Astrocyte (in vitro differentiated cells and primary cell): ENCODE measurements around the gene CARD19. TPM values are rescaled to one million over a fixed set of nuclear protein-coding genes. Genes with fewer than 3 reads are reported as not detected.
A peak's percentile ranks its signal among the peaks of the same experiment; 100 is the strongest.

Source experiments
- DNase-seq: peaks from one replicate; pipeline ENCODE4 v3.0.0-alpha.2; 2010; ENCODE audit warnings: low read depth
- FAIRE-seq: peaks from 2 replicates; lab custom pipeline; 2011; peaks lifted over from hg19 to GRCh38; lab: Jason Lieb, UNC
- H2AFZ ChIP-seq: 2 replicates; pipeline ENCODE4 v1.6.0; 2012; ENCODE audit warnings: low read depth, low read length, inconsistent platforms
- H3K27ac ChIP-seq: 2 replicates; pipeline ENCODE4 v1.5.1; 2011; ENCODE audit warnings: low read depth, low read length, inconsistent platforms
- H3K27me3 ChIP-seq: 2 replicates; pipeline ENCODE4 v1.6.0; 2011; ENCODE audit warnings: low read length, inconsistent platforms; ENCODE audit not compliant: insufficient read depth
- H3K36me3 ChIP-seq: 2 replicates; pipeline ENCODE4 v1.5.1; 2011; ENCODE audit warnings: low read length, inconsistent platforms; ENCODE audit not compliant: insufficient read depth
- H3K4me1 ChIP-seq: 2 replicates; pipeline ENCODE4 v1.5.1; 2011; ENCODE audit warnings: low read length, inconsistent platforms; ENCODE audit not compliant: insufficient read depth
- H3K4me2 ChIP-seq: 2 replicates; pipeline ENCODE4 v1.6.0; 2012; ENCODE audit warnings: low read length, inconsistent platforms
- H3K4me3 ChIP-seq: 2 replicates; pipeline ENCODE4 v1.5.1; 2011; ENCODE audit warnings: low read depth, mild to moderate bottlenecking, low read length, inconsistent platforms; ENCODE audit not compliant: insufficient read depth
- H3K79me2 ChIP-seq: 2 replicates; pipeline ENCODE4 v1.6.0; 2012; ENCODE audit warnings: mild to moderate bottlenecking, low read length, inconsistent platforms; ENCODE audit not compliant: insufficient read depth
- H3K9ac ChIP-seq: 2 replicates; pipeline ENCODE4 v1.6.0; 2012; ENCODE audit warnings: mild to moderate bottlenecking, low read length, inconsistent platforms
- H3K9me3 ChIP-seq: 2 replicates; pipeline ENCODE4 v1.5.1; 2012; ENCODE audit warnings: low read depth, mild to moderate bottlenecking, low read length, inconsistent platforms; ENCODE audit not compliant: insufficient read depth
- H4K20me1 ChIP-seq: 2 replicates; pipeline ENCODE4 v1.6.0; 2012; ENCODE audit warnings: low read length, inconsistent platforms; ENCODE audit not compliant: insufficient read depth
- H3K27ac Mint-ChIP-seq: one replicate; pipeline ENCODE4 v1.8.0; 2021; ENCODE audit warnings: mild to moderate bottlenecking, mixed read lengths; ENCODE audit not compliant: unreplicated experiment
- H3K27me3 Mint-ChIP-seq: one replicate; pipeline ENCODE4 v1.8.0; 2021; ENCODE audit warnings: low read depth, mixed read lengths; ENCODE audit not compliant: unreplicated experiment
- H3K36me3 Mint-ChIP-seq: one replicate; pipeline ENCODE4 v1.8.0; 2021; ENCODE audit warnings: low read depth, mixed read lengths; ENCODE audit not compliant: unreplicated experiment
- H3K4me1 Mint-ChIP-seq: one replicate; pipeline ENCODE4 v1.8.0; 2021; ENCODE audit warnings: low read depth, mixed read lengths; ENCODE audit not compliant: unreplicated experiment
- H3K4me3 Mint-ChIP-seq: one replicate; pipeline ENCODE4 v1.8.0; 2021; ENCODE audit warnings: mild to moderate bottlenecking, moderate library complexity, mixed read lengths; ENCODE audit not compliant: unreplicated experiment
- H3K9me3 Mint-ChIP-seq: one replicate; pipeline ENCODE4 v1.8.0; 2021; ENCODE audit warnings: mild to moderate bottlenecking, mixed read lengths; ENCODE audit not compliant: unreplicated experiment
- CTCF ChIP-seq: IDR thresholded peaks from 2 replicates; pipeline ENCODE4 v1.5.1; 2011; ENCODE audit warnings: low read depth, mild to moderate bottlenecking, inconsistent platforms, low read length, moderate library complexity; ENCODE audit not compliant: insufficient read depth
- EZH2 ChIP-seq: IDR thresholded peaks from 2 replicates; pipeline ENCODE4 v1.6.1; 2012; ENCODE audit warnings: mild to moderate bottlenecking, low read length, inconsistent platforms; ENCODE audit not compliant: insufficient read depth
- total RNA-seq: library from RNA; stranded (reverse); gene quantifications from 2 replicates; pipeline ENCODE4 v1.2.1, GENCODE V29; 2021

CARD19 gene
- total RNA-seq, 1 donor from 2014 or later = 36.3 TPM

- no peaks in the 10 kb centered on the region for H3K4me1 Mint-ChIP-seq
Measured at GRCh38 chr9:93072383-93072795, 23.6 kb upstream of the CARD19 start.

GRCh38 chr9:93076101-93076791 is 19.8 kb upstream of the CARD19 start:
- H3K4me2 ChIP-seq = no peak overlapping the region
- no peaks in the 10 kb centered on the region for H3K79me2 ChIP-seq
- H4K20me1 ChIP-seq = no peaks in the 10 kb centered on the region
- H3K27me3 Mint-ChIP-seq = peaks cover 9% of the 10 kb centered on the region
- FAIRE-seq (no peak), DNase-seq (no peak)
- no peaks in the 10 kb centered on the region for H3K9me3 Mint-ChIP-seq
- H2AFZ ChIP-seq = no peak overlapping the region
- H3K4me3 Mint-ChIP-seq = no peak overlapping the region
- H3K4me3 ChIP-seq = no peak overlapping the region
- H3K4me1 ChIP-seq = peaks cover 7% of the 10 kb centered on the region
- H3K36me3 Mint-ChIP-seq = peaks cover 3% of the 10 kb centered on the region
- no peaks in the 10 kb centered on the region for H3K36me3 ChIP-seq
- H3K9me3 ChIP-seq = no peaks in the 10 kb centered on the region
- TF ChIP-seq CTCF = no peak
- no peaks in the 10 kb centered on the region for H3K4me1 Mint-ChIP-seq
- no peak overlapping the region for H3K9ac ChIP-seq
- H3K27me3 ChIP-seq = no peaks in the 10 kb centered on the region
- no peak overlapping the region for H3K27ac Mint-ChIP-seq
- H3K27ac ChIP-seq = no peak overlapping the region

More at GRCh38 chr9:93072383-93072795, 23.6 kb upstream of the CARD19 start:
- no peak overlapping the region for H3K27ac ChIP-seq
- H2AFZ ChIP-seq = no peak overlapping the region
- no peaks in the 10 kb centered on the region for H3K27me3 ChIP-seq
- peaks cover 7% of the 10 kb centered on the region for H3K4me1 ChIP-seq
- H3K36me3 Mint-ChIP-seq = peaks cover 3% of the 10 kb centered on the region
- TF ChIP-seq CTCF (no peak), EZH2 (no peak)
- H3K9me3 ChIP-seq = no peaks in the 10 kb centered on the region
- no peaks in the 10 kb centered on the region for H4K20me1 ChIP-seq
- H3K79me2 ChIP-seq = no peaks in the 10 kb centered on the region
- H3K4me3 Mint-ChIP-seq = no peak overlapping the region
- DNase-seq (peak; percentile 58), FAIRE-seq (no peak)
- H3K9me3 Mint-ChIP-seq = no peaks in the 10 kb centered on the region
- H3K9ac ChIP-seq = no peak overlapping the region
- no peak overlapping the region for H3K4me3 ChIP-seq
- H3K36me3 ChIP-seq = no peaks in the 10 kb centered on the region
- H3K27ac Mint-ChIP-seq = no peak overlapping the region
- no peak overlapping the region for H3K4me2 ChIP-seq
- H3K27me3 Mint-ChIP-seq = peaks cover 15% of the 10 kb centered on the region

- Histone ChIP-seq H4K20me1 (no peaks in the 10 kb centered on the region), H3K27ac (no peak overlapping the region), H3K4me2 (no peak overlapping the region), H3K4me3 (no peak overlapping the region), H3K79me2 (no peaks in the 10 kb centered on the region), H3K9me3 (no peaks in the 10 kb centered on the region), H3K9ac (no peak overlapping the region), H2AFZ (no peak overlapping the region), H3K27me3 (no peaks in the 10 kb centered on the region), H3K36me3 (no peaks in the 10 kb centered on the region), H3K4me1 (peaks cover 11% of the 10 kb centered on the region)
- Mint-ChIP-seq H3K4me3 (no peak overlapping the region), H3K4me1 (no peaks in the 10 kb centered on the region), H3K36me3 (no peaks in the 10 kb centered on the region), H3K27ac (no peak overlapping the region), H3K9me3 (no peaks in the 10 kb centered on the region), H3K27me3 (peaks cover 9% of the 10 kb centered on the region)
- FAIRE-seq = no peak
- DNase-seq = no peak
- no peak for TF ChIP-seq EZH2
- TF ChIP-seq CTCF = no peak
Measured at GRCh38 chr9:93076792-93077128, 19.3 kb upstream of the CARD19 start.
